HepG2 (cell line): ENCODE results near the gene TRIP6. TPM values are rescaled to one million over a fixed set of nuclear protein-coding genes. Genes with fewer than 3 reads are reported as not detected.

Experiments used
- ATAC-seq: fragments of 200-7000 bp; cut with Tn5 transposase; 3 replicates; pipeline ENCODE4 v1.9.1; 2020; ENCODE audit warnings: mild to moderate bottlenecking, moderate library complexity
- BruUV-seq: library from RNA; stranded (reverse); fragments of 400-500 nt; replicated peaks from 2 replicates; lab custom pipeline; 2021; lab: Mats Ljungman, UMichigan
- CTCF ChIA-PET: fragments of 300-600 bp; formaldehyde crosslinking; extraction: SDS; loops from one replicate; lab custom pipeline; 2021; ENCODE audit warnings: low total read pairs, inconsistent platforms, low intra/inter-chr PET ratio; lab: Yijun Ruan, JAX
- POLR2A ChIA-PET: fragments of 350-600 bp; sonication (Branson Sonifier 250); formaldehyde crosslinking; loops from one replicate; lab custom pipeline; 2020; ENCODE audit warnings: antibody characterized with exemption, inconsistent platforms; lab: Yijun Ruan, JAX
- DNase-seq: peaks from one replicate; pipeline ENCODE4 v3.0.0-alpha.2; 2015; ENCODE audit warnings: low spot score
- FAIRE-seq: peaks from 3 replicates; lab custom pipeline; 2011; peaks lifted over from hg19 to GRCh38; lab: Jason Lieb, UNC
- H2AFZ ChIP-seq: one replicate; pipeline ENCODE4 v1.6.1; 2011; ENCODE audit warnings: low read length, inconsistent platforms
- H3K27ac ChIP-seq: fragments of 300-600 bp; 3 replicates; pipeline ENCODE4 v1.8.0; 2011; ENCODE audit warnings: mixed run types, mild to moderate bottlenecking, mixed read lengths, low read length, inconsistent platforms; ENCODE audit not compliant: insufficient read depth; ENCODE audit errors: extremely low read length
- H3K27me3 ChIP-seq, 2 experiments: fragments of 200-600 bp in 1 of 2; 2 replicates in 1 of 2; 3 replicates in 1 of 2; pipeline versions ENCODE4 v1.6.0 to v1.8.0; 2011; ENCODE audit warnings: low read length in 2 of 2, mild to moderate bottlenecking in 2 of 2, moderate library complexity in 2 of 2, inconsistent platforms in 1 of 2; ENCODE audit not compliant: insufficient read depth in 2 of 2, control insufficient read depth in 1 of 2
- H3K36me3 ChIP-seq, 2 experiments: fragments of 200-600 bp in 1 of 2; replicated peaks in 1 of 2; 2 replicates in 1 of 2; 3 replicates in 1 of 2; pipeline versions ENCODE4 v1.5.1 to v1.8.0; 2011; ENCODE audit warnings: low read length in 2 of 2, inconsistent platforms in 1 of 2; ENCODE audit not compliant: insufficient read depth in 2 of 2, control insufficient read depth in 1 of 2
- H3K4me1 ChIP-seq: 2 replicates; pipeline ENCODE4 v1.5.1; 2012; ENCODE audit warnings: low read length, inconsistent platforms; ENCODE audit not compliant: insufficient read depth
- H3K4me2 ChIP-seq: 2 replicates; pipeline ENCODE4 v1.6.0; 2011; ENCODE audit warnings: low read depth, low read length, inconsistent platforms
- H3K4me3 ChIP-seq, 3 experiments: fragments of 200-600 bp in 1 of 3; sonication (generic), shearing (Covaris generic) in 1 of 3; replicated peaks in 1 of 3; 2 replicates each; pipeline ENCODE4 v1.5.1; 2011 to 2016; ENCODE audit warnings: low read length in 3 of 3, inconsistent platforms in 2 of 3, low read depth in 2 of 3, mild to moderate bottlenecking in 2 of 3, control low read depth in 1 of 3, mixed read lengths in 1 of 3; ENCODE audit not compliant: insufficient read depth in 1 of 3
- H3K79me2 ChIP-seq: one replicate; pipeline ENCODE4 v1.6.1; 2011; ENCODE audit warnings: low read length, inconsistent platforms; ENCODE audit not compliant: insufficient read depth
- H3K9ac ChIP-seq: 2 replicates; pipeline ENCODE4 v1.6.0; 2011; ENCODE audit warnings: mild to moderate bottlenecking, low read depth, low read length, inconsistent platforms; ENCODE audit not compliant: insufficient read depth
- H3K9me3 ChIP-seq: 2 replicates; pipeline ENCODE4 v1.5.1; 2012; ENCODE audit warnings: mild to moderate bottlenecking, low read length
- H4K20me1 ChIP-seq: 2 replicates; pipeline ENCODE4 v1.6.0; 2011; ENCODE audit warnings: inconsistent platforms, mild to moderate bottlenecking, low read length, moderate library complexity; ENCODE audit not compliant: insufficient read depth
- ADNP ChIP-seq: sonication (generic); formaldehyde crosslinking; IDR thresholded peaks from 2 replicates; pipeline ENCODE4 v1.4.0; 2020; ENCODE audit warnings: missing genetic modification reagents
- E2F2 ChIP-seq: sonication (generic); formaldehyde crosslinking; IDR thresholded peaks from 2 replicates; pipeline ENCODE4 v1.4.0; 2020; ENCODE audit warnings: missing genetic modification reagents, borderline replicate concordance
- ETS1 ChIP-seq: sonication (generic); formaldehyde crosslinking; IDR thresholded peaks from 2 replicates; pipeline ENCODE4 v1.4.0; 2020; ENCODE audit warnings: missing genetic modification reagents
- GRHL1 ChIP-seq: sonication (generic); formaldehyde crosslinking; conservative IDR thresholded peaks from 2 replicates; pipeline ENCODE4 v1.8.0; 2022; ENCODE audit warnings: missing genetic modification reagents
- RAD51 ChIP-seq: fragments of 450-650 bp; IDR thresholded peaks from 2 replicates; pipeline ENCODE4 v1.6.1; 2016; ENCODE audit warnings: borderline replicate concordance
- RXRA ChIP-seq: sonication (generic); formaldehyde crosslinking; IDR thresholded peaks from 2 replicates; pipeline ENCODE4 v1.5.1; 2020; ENCODE audit warnings: missing genetic modification reagents
- SMYD3 ChIP-seq: sonication (generic); formaldehyde crosslinking; IDR thresholded peaks from 2 replicates; pipeline ENCODE4 v1.8.1; 2023; ENCODE audit warnings: mild to moderate bottlenecking, missing genetic modification reagents
- SOX6 ChIP-seq, 2 experiments: fragments of 450-650 bp in 1 of 2; sonication (generic) in 1 of 2; formaldehyde crosslinking in 1 of 2; IDR thresholded peaks; 2 replicates each; pipeline versions ENCODE4 v1.4.0 to v1.6.1; 2017 to 2020; ENCODE audit warnings: antibody characterized with exemption in 1 of 2, mild to moderate bottlenecking in 1 of 2, missing genetic modification reagents in 1 of 2
- ZC3H4 ChIP-seq: sonication (generic); formaldehyde crosslinking; IDR thresholded peaks from 2 replicates; pipeline ENCODE4 v1.4.0; 2020; ENCODE audit warnings: missing genetic modification reagents, borderline replicate concordance
- ZNF121 ChIP-seq: sonication (generic); formaldehyde crosslinking; IDR thresholded peaks from 2 replicates; pipeline ENCODE4 v1.5.0; 2020; ENCODE audit warnings: mild to moderate bottlenecking, missing genetic modification reagents
- ZNF253 ChIP-seq: sonication (generic); formaldehyde crosslinking; IDR thresholded peaks from 2 replicates; pipeline ENCODE4 v1.8.0; 2022; ENCODE audit warnings: mild to moderate bottlenecking, missing genetic modification reagents, borderline replicate concordance
- ZNF33A ChIP-seq: sonication (generic); formaldehyde crosslinking; IDR thresholded peaks from 2 replicates; pipeline ENCODE4 v1.5.1; 2020; ENCODE audit warnings: missing genetic modification reagents, mild to moderate bottlenecking, moderate library complexity, borderline replicate concordance
- ZNF460 ChIP-seq: sonication (generic); formaldehyde crosslinking; IDR thresholded peaks from 2 replicates; pipeline ENCODE4 v1.5.1; 2020; ENCODE audit warnings: missing genetic modification reagents, mild to moderate bottlenecking, borderline replicate concordance
- ZNF556 ChIP-seq: sonication (generic); formaldehyde crosslinking; IDR thresholded peaks from 2 replicates; pipeline ENCODE4 v1.4.0; 2020; ENCODE audit warnings: mild to moderate bottlenecking, missing genetic modification reagents, borderline replicate concordance
- ZNF737 ChIP-seq: sonication (generic); formaldehyde crosslinking; IDR thresholded peaks from 2 replicates; pipeline ENCODE4 v1.5.0; 2020; ENCODE audit warnings: missing genetic modification reagents, mild to moderate bottlenecking, borderline replicate concordance
- WGBS: methylation state at CpG from one replicate; pipeline ENCODE4 v1.1.6; 2017; ENCODE audit warnings: low lambda C conversion rate; 5-methylcytosine and 5-hydroxymethylcytosine counted together
- in situ Hi-C: cut with HindIII; loops from 2 replicates; pipeline ENCODE4 v1.10.0; 2017; ENCODE audit warnings: low pct_unique_long_range_greater_than_20kb; ENCODE audit not compliant: extremely low pct_ligation_motif_present
- intact Hi-C: fragments of 100-400 bp; cut with micrococcal nuclease; formaldehyde crosslinking; loops from one replicate; pipeline ENCODE4 v1.10.0; 2022; ENCODE audit not compliant: unreplicated experiment
- polyA plus RNA-seq, 8 experiments: library from polyadenylated mRNA; depleted of rRNA in 3 of 8; stranded (reverse) in 7 of 8; unstranded in 1 of 8; fragments of >200 nt; fragmentation: Illumina TruSeq in 4 of 8; extraction: Trizol in 4 of 8; gene quantifications; 2 replicates each; pipeline versions ENCODE4 v1.2.1 to v1.2.3, GENCODE V29; 2011 to 2016; ENCODE audit warnings: low read depth in 4 of 8, missing spikeins in 1 of 8, mixed read lengths in 1 of 8; ENCODE audit not compliant: insufficient read depth in 1 of 8
- total RNA-seq, 5 experiments: library from RNA; depleted of rRNA; stranded (reverse); fragments of >200 nt; fragmentation: Illumina TruSeq; extraction: Trizol; gene quantifications; 2 replicates each; pipeline ENCODE4 v1.2.3, GENCODE V29; 2016; ENCODE audit warnings: low read depth in 1 of 5

TRIP6 gene
- total and polyA plus RNA-seq, 2 of the 13 experiments (the other 11 are each of a cell fraction or from before 2014, with no cell fraction given), result 0.34 to 0.38 TPM

DNA sequence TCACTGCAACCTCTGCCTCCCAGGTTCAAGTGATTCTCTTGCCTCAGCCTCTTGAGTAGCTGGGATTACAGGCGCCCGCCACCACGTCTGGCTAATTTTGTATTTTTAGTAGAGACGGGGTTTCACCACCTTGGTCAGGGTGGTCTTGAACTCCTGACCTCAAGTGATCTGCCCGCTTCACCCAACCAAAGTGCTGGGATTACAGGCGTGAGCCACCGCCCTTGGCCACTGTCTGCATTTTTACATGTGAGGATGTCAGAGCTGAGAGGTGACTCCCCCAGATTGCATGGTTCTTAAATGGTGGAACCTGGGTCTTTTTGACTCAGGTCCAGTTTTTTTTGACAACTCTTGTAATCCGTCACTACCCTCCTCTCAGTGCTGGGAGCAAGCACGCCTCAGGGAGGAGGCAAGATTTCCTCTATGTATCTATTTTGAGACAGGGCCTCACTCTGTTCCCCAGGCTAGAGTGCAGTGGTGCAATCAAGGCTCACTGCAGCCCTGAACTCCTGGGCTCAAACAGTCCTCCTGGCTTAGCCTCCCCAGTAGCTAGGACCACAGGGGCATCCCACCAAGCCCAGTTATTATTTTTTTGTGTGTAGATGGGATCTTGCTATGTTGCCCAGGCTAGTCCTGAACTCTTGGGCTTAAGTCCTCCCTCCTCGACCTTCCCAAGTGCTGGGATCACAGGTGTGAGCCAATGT, 6.6 kb downstream of the TRIP6 start:
- peak overlapping the region; percentile 87 for H3K27ac ChIP-seq
- peak overlapping the region; percentile 91 for H3K9ac ChIP-seq
- H2AFZ ChIP-seq, result no peak overlapping the region
- ChIA-PET POLR2A (interaction anchor here (0.6 to 0.8 kb wide), 2 partner anchors 16 to 193 kb away, joined by 3 read pairs; partner anchors contain the start of gene UFSP1), CTCF (no interaction called here)
- peaks cover 38% of the 10 kb centered on the region for H3K4me1 ChIP-seq
- H4K20me1 ChIP-seq, result peaks cover 19% of the 10 kb centered on the region
- DNase-seq (no peak), ATAC-seq (no peak), FAIRE-seq (no peak)
- peaks cover 0 to 2% of the 10 kb centered on the region in 2 experiments; a peak in 2 of 5 replicates for H3K27me3 ChIP-seq
- peaks cover 36% of the 10 kb centered on the region for H3K79me2 ChIP-seq
- intact Hi-C loops (loop anchor here (1.0 kb wide), 1 partner anchor 167 kb away; the partner anchor contains the start of gene POP7), in situ Hi-C loops (no loop called here)
- 91% methylated on average over 10 of the region's 10 CpGs for WGBS
- H3K4me3 ChIP-seq, result peak overlapping the region; percentile 55 to 89 (median 86)
- no TSS peak for BruUV-seq
- peaks cover 1 to 16% of the 10 kb centered on the region in 2 experiments; a peak in 4 of 5 replicates for H3K36me3 ChIP-seq
- H3K9me3 ChIP-seq, result no peaks in the 10 kb centered on the region
- no peak for TF ChIP-seq ZNF556 (CRISPR knock-in tag)
- no peak for TF ChIP-seq GRHL1
- TF ChIP-seq ZNF33A, result no peak
- no peak for TF ChIP-seq SMYD3 (CRISPR knock-in tag)
- 0 out of 2 replicates have a peak, but pooled peaks have one; percentile 15 for TF ChIP-seq ETS1
- TF ChIP-seq RXRA (CRISPR knock-in tag), result no peak
- TF ChIP-seq E2F2 (CRISPR knock-in tag), result no peak
- TF ChIP-seq ADNP (CRISPR knock-in tag), result 0 out of 2 replicates have a peak, but pooled peaks have one; percentile 18
- TF ChIP-seq ZNF253 (CRISPR knock-in tag), result 0 out of 2 replicates have a peak, but pooled peaks have one; percentile 58
- no peak for TF ChIP-seq RAD51
- TF ChIP-seq ZNF460 (CRISPR knock-in tag), result no peak
- TF ChIP-seq ZNF737 (CRISPR knock-in tag), result 0 out of 2 replicates have a peak, but pooled peaks have one; percentile 3
- TF ChIP-seq SOX6 (IDR thresholded peaks at IDR 0.05), result no peak
- 0 out of 2 replicates have a peak, but pooled peaks have one; percentile 7 for TF ChIP-seq SOX6 (CRISPR knock-in tag; IDR thresholded peaks at IDR 0.05)
- peak; percentile 64; the same call in 1 of the 2 replicates for TF ChIP-seq ZC3H4 (CRISPR knock-in tag)
- TF ChIP-seq ZNF121, result peak; percentile 98
- peak overlapping the region; percentile 82 for H3K4me2 ChIP-seq
